H9 (cell line): ENCODE measurements around the gene SUSD2. TPM values are rescaled to one million over a fixed set of nuclear protein-coding genes. Genes with fewer than 3 reads are reported as not detected.

ENCODE experiments used
- DNase-seq: peaks from one replicate; pipeline ENCODE4 v3.0.0-alpha.2; 2017
- H2AFZ ChIP-seq: one replicate; pipeline ENCODE4 v1.6.1; 2013; ENCODE audit warnings: mild to moderate bottlenecking, low read length, control low read depth, moderate library complexity
- H2AK5ac ChIP-seq: 2 replicates; pipeline ENCODE4 v1.6.1; 2013; ENCODE audit warnings: low read length, control low read depth, mixed read lengths; ENCODE audit not compliant: insufficient read length
- H2BK120ac ChIP-seq: one replicate; pipeline ENCODE4 v1.6.1; 2013; ENCODE audit warnings: low read depth, mild to moderate bottlenecking, low read length, control low read depth, inconsistent platforms; ENCODE audit not compliant: poor library complexity, severe bottlenecking
- H2BK12ac ChIP-seq: 2 replicates; pipeline ENCODE4 v1.6.1; 2013; ENCODE audit warnings: low read length, control low read depth, mixed read lengths, low read depth; ENCODE audit not compliant: insufficient read length
- H2BK15ac ChIP-seq: 2 replicates; pipeline ENCODE4 v1.6.1; 2013; ENCODE audit warnings: low read depth, low read length, control low read depth
- H2BK20ac ChIP-seq: one replicate; pipeline ENCODE4 v1.6.1; 2013; ENCODE audit warnings: low read depth, mild to moderate bottlenecking, low read length, control low read depth, inconsistent platforms; ENCODE audit not compliant: poor library complexity, severe bottlenecking
- H2BK5ac ChIP-seq: 2 replicates; pipeline ENCODE4 v1.6.1; 2013; ENCODE audit warnings: low read length, control low read depth, mixed read lengths; ENCODE audit not compliant: insufficient read length
- H3K14ac ChIP-seq: 2 replicates; pipeline ENCODE4 v1.6.1; 2013; ENCODE audit warnings: low read length, control low read depth; ENCODE audit not compliant: insufficient read depth
- H3K18ac ChIP-seq: 2 replicates; pipeline ENCODE4 v1.6.1; 2013; ENCODE audit warnings: low read depth, mild to moderate bottlenecking, mixed read lengths, low read length, control low read depth; ENCODE audit not compliant: insufficient read length
- H3K23ac ChIP-seq: 2 replicates; pipeline ENCODE4 v1.6.1; 2013; ENCODE audit warnings: low read length, control low read depth, mixed read lengths, low read depth; ENCODE audit not compliant: insufficient read length
- H3K23me2 ChIP-seq: 2 replicates; pipeline ENCODE4 v1.6.1; 2013; ENCODE audit warnings: low read depth, mild to moderate bottlenecking, mixed read lengths, low read length, control low read depth; ENCODE audit not compliant: insufficient read length, poor library complexity, severe bottlenecking
- H3K27ac ChIP-seq: 2 replicates; pipeline ENCODE4 v1.5.1; 2013; ENCODE audit warnings: low read length, control low read depth, mixed read lengths, low read depth; ENCODE audit not compliant: insufficient read length
- H3K27me3 ChIP-seq: 2 replicates; pipeline ENCODE4 v1.6.1; 2013; ENCODE audit warnings: low read length, control low read depth, inconsistent platforms; ENCODE audit not compliant: insufficient read depth
- H3K4ac ChIP-seq: 2 replicates; pipeline ENCODE4 v1.6.1; 2013; ENCODE audit warnings: low read depth, mild to moderate bottlenecking, control low read depth, inconsistent platforms, low read length, moderate library complexity
- H3K4me1 ChIP-seq: 2 replicates; pipeline ENCODE4 v1.6.1; 2013; ENCODE audit warnings: low read length, control low read depth, inconsistent platforms; ENCODE audit not compliant: insufficient read depth
- H3K4me2 ChIP-seq: 2 replicates; pipeline ENCODE4 v1.6.1; 2013; ENCODE audit warnings: low read length, control low read depth, mixed read lengths; ENCODE audit not compliant: insufficient read length, insufficient read depth
- H3K56ac ChIP-seq: 2 replicates; pipeline ENCODE4 v1.6.1; 2013; ENCODE audit warnings: low read depth, mild to moderate bottlenecking, mixed read lengths, low read length, control low read depth; ENCODE audit not compliant: insufficient read length
- H3K79me1 ChIP-seq: 2 replicates; pipeline ENCODE4 v1.6.1; 2013; ENCODE audit warnings: low read depth, mild to moderate bottlenecking, moderate library complexity, low read length, control low read depth, inconsistent platforms; ENCODE audit not compliant: insufficient read depth, poor library complexity, severe bottlenecking
- H3K79me2 ChIP-seq: 2 replicates; pipeline ENCODE4 v1.6.1; 2013; ENCODE audit warnings: low read length, control low read depth, inconsistent platforms; ENCODE audit not compliant: insufficient read depth
- H3K9ac ChIP-seq: 2 replicates; pipeline ENCODE4 v1.6.1; 2013; ENCODE audit warnings: low read length, control low read depth, mixed read lengths; ENCODE audit not compliant: insufficient read length; ENCODE audit errors: extremely low read depth
- H3K9me3 ChIP-seq: one replicate; pipeline ENCODE4 v1.6.1; 2013; ENCODE audit warnings: low read depth, low read length, inconsistent platforms; ENCODE audit not compliant: control insufficient read depth
- H3T11ph ChIP-seq: one replicate; pipeline ENCODE4 v1.6.1; 2013; ENCODE audit warnings: mild to moderate bottlenecking, low read length, control low read depth, inconsistent platforms
- H4K20me1 ChIP-seq: one replicate; pipeline ENCODE4 v1.6.1; 2013; ENCODE audit not compliant: control insufficient read depth, insufficient read length, insufficient read depth
- H4K5ac ChIP-seq: 2 replicates; pipeline ENCODE4 v1.6.1; 2013; ENCODE audit warnings: low read depth, mild to moderate bottlenecking, mixed read lengths, low read length, control low read depth; ENCODE audit not compliant: insufficient read length
- H4K8ac ChIP-seq: replicated peaks from 2 replicates; pipeline ENCODE4 v1.6.1; 2013; ENCODE audit warnings: low read length, control low read depth, mixed read lengths, low read depth; ENCODE audit not compliant: insufficient read length
- H4K91ac ChIP-seq: 2 replicates; pipeline ENCODE4 v1.6.1; 2013; ENCODE audit warnings: low read depth, mild to moderate bottlenecking, moderate library complexity, mixed read lengths, low read length, control low read depth; ENCODE audit not compliant: insufficient read length
- H3K27ac Mint-ChIP-seq, 3 experiments: 2 replicates in 2 of 3; 3 replicates in 1 of 3; pipeline ENCODE4 v1.8.0; 2020 to 2021; ENCODE audit warnings: mixed read lengths in 3 of 3, mild to moderate bottlenecking in 1 of 3, moderate library complexity in 1 of 3
- H3K27me3 Mint-ChIP-seq: 2 replicates; pipeline ENCODE4 v1.8.0; 2021; ENCODE audit warnings: low read depth, mild to moderate bottlenecking, moderate library complexity, mixed read lengths
- H3K36me3 Mint-ChIP-seq, 3 experiments: 2 replicates in 2 of 3; 3 replicates in 1 of 3; pipeline ENCODE4 v1.8.0; 2020 to 2021; ENCODE audit warnings: low read depth in 3 of 3, mixed read lengths in 3 of 3; ENCODE audit not compliant: insufficient read depth in 1 of 3
- H3K4me1 Mint-ChIP-seq, 2 experiments: 2 replicates each; pipeline ENCODE4 v1.8.0; 2020; ENCODE audit warnings: mixed read lengths in 2 of 2
- H3K4me3 Mint-ChIP-seq, 2 experiments: 2 replicates in 1 of 2; 3 replicates in 1 of 2; pipeline ENCODE4 v1.8.0; 2020 to 2021; ENCODE audit warnings: mild to moderate bottlenecking in 2 of 2, mixed read lengths in 2 of 2, moderate library complexity in 1 of 2
- H3K9me3 Mint-ChIP-seq, 2 experiments: 2 replicates in 1 of 2; 3 replicates in 1 of 2; pipeline ENCODE4 v1.8.0; 2020; ENCODE audit warnings: mild to moderate bottlenecking in 2 of 2, mixed read lengths in 2 of 2, moderate library complexity in 1 of 2
- CTCF ChIP-seq: fragments of 200-600 bp; sonication (generic); conservative IDR thresholded peaks from 3 replicates; pipeline ENCODE4 v1.8.0; 2021; ENCODE audit warnings: antibody characterized with exemption, mild to moderate bottlenecking
- WGBS: extraction: QIAGEN DNeasy Blood & Tissue Kit; methylation state at CpG from one replicate; pipeline ENCODE4 v1.1.7; 2013; ENCODE audit warnings: missing lambda C conversion rate, low lambda C conversion rate, mixed read lengths; ENCODE audit not compliant: insufficient read length; ENCODE audit errors: extremely low coverage; 5-methylcytosine and 5-hydroxymethylcytosine counted together
- total RNA-seq: library from RNA; stranded (reverse); gene quantifications from 2 replicates; pipeline ENCODE4 v1.2.1, GENCODE V29; 2021

Gene SUSD2
- total RNA-seq, 1 experiment from 2014 or later, result 4.2 TPM

- Histone ChIP-seq H3K4me1 (no peaks in the 10 kb centered on the region), H2BK15ac (no peak overlapping the region), H2BK5ac (no peak overlapping the region), H3K79me1 (no peaks in the 10 kb centered on the region), H3K79me2 (no peaks in the 10 kb centered on the region), H2AK5ac (no peak overlapping the region), H3K4ac (no peak overlapping the region), H4K5ac (no peak overlapping the region), H2BK120ac (no peak overlapping the region), H3K9me3 (no peaks in the 10 kb centered on the region), H3K27me3 (no peaks in the 10 kb centered on the region), H3K14ac (no peak overlapping the region; the same call in 1 of the 2 replicates), H2AFZ (no peak overlapping the region), H3K18ac (no peak overlapping the region), H3K56ac (no peak overlapping the region), H4K8ac (no peak overlapping the region), H2BK20ac (no peak overlapping the region), H2BK12ac (no peak overlapping the region), H4K91ac (no peak overlapping the region), H3K23me2 (no peaks in the 10 kb centered on the region), H3K27ac (no peak overlapping the region), H3K4me2 (no peak overlapping the region), H3K9ac (no peak overlapping the region), H3T11ph (no peak overlapping the region), H3K23ac (no peak overlapping the region), H4K20me1 (no peaks in the 10 kb centered on the region)
- Mint-ChIP-seq H3K4me1 (peaks cover 6 to 7% of the 10 kb centered on the region in 2 experiments), H3K27me3 (no peaks in the 10 kb centered on the region), H3K4me3 (no peak overlapping the region), H3K36me3 (no peaks in the 10 kb centered on the region), H3K27ac (no peak overlapping the region), H3K9me3 (no peaks in the 10 kb centered on the region)
- no peak for TF ChIP-seq CTCF
- no CpG with 5 or more reads among the region's 4 CpGs for WGBS
- no peak for DNase-seq
These were observed 54.0 kb downstream of the SUSD2 start for GRCh38 chr22:24235315-24235714.
